Amniotic stem cell (primary cell): ENCODE measurements around the gene CDKN1B.
"Not testable (repeated sequence)": the region's sequence is repeated elsewhere in the genome, so short reads cannot be mapped to it uniquely, and the experiment has no call there.

ENCODE experiments used
- DNase-seq: peaks from one replicate; lab custom pipeline; 2025; lab: John Stamatoyannopoulos, UW

The CDKN1B gene

GRCh38 chr12:12724421-12725085 lies 7.4 kb downstream of the CDKN1B start:
- no peak for DNase-seq

GRCh38 chr12:12725086-12725955 lies 8.2 kb downstream of the CDKN1B start:
- DNase-seq: peak; percentile 96

- no peak for DNase-seq
Measured at GRCh38 chr12:12725956-12726554, 8.9 kb downstream of the CDKN1B start.

- DNase-seq: peak; percentile 72
Measured at GRCh38 chr12:12726555-12727093, 9.5 kb downstream of the CDKN1B start.

GRCh38 chr12:12731178-12731577 lies 14.0 kb downstream of the CDKN1B start:
- no peak for DNase-seq

- no peak for DNase-seq
Measured at GRCh38 chr12:12731785-12732184, 14.6 kb downstream of the CDKN1B start.

- DNase-seq: no peak
Measured at GRCh38 chr12:12733118-12733517, 15.9 kb downstream of the CDKN1B start.

GRCh38 chr12:12734054-12734453 lies 16.9 kb downstream of the CDKN1B start:
- DNase-seq: no peak

- DNase-seq: no peak
Measured at GRCh38 chr12:12734561-12735071, 17.4 kb downstream of the CDKN1B start.

GRCh38 chr12:12735301-12735700 lies 18.1 kb downstream of the CDKN1B start:
- DNase-seq: no peak

- DNase-seq: no peak
Measured at GRCh38 chr12:12736759-12737676, 19.9 kb downstream of the CDKN1B start.

- DNase-seq: not testable (repeated sequence)
Measured at GRCh38 chr12:12738152-12738551, 21.0 kb downstream of the CDKN1B start.

- DNase-seq: no peak
Measured at GRCh38 chr12:12741660-12742059, 24.5 kb downstream of the CDKN1B start.

- DNase-seq: no peak
Measured at GRCh38 chr12:12744546-12745305, 27.6 kb downstream of the CDKN1B start.

- no peak for DNase-seq
Measured at GRCh38 chr12:12745576-12746211, 28.5 kb downstream of the CDKN1B start.

GRCh38 chr12:12747278-12747677 lies 30.1 kb downstream of the CDKN1B start:
- no peak for DNase-seq

GRCh38 chr12:12748044-12748443 lies 30.9 kb downstream of the CDKN1B start:
- no peak for DNase-seq

- no peak for DNase-seq
Measured at GRCh38 chr12:12749433-12749832, 32.3 kb downstream of the CDKN1B start.

- DNase-seq: no peak
Measured at GRCh38 chr12:12755923-12756322, 38.8 kb downstream of the CDKN1B start.

- no peak for DNase-seq
Measured at GRCh38 chr12:12757121-12757520, 40.0 kb downstream of the CDKN1B start.
